Common myeloid progenitor, CD34-positive (primary cell): Measurements from ENCODE around the gene LSM14A.

ENCODE experiments used
- CTCF ChIA-PET: fragments of 350-600 bp; sonication (Branson Sonifier 250); formaldehyde crosslinking; loops from one replicate; lab custom pipeline; 2021; ENCODE audit warnings: antibody characterized with exemption; lab: Charles Lee
- POLR2A ChIA-PET: fragments of 350-600 bp; sonication (Branson Sonifier 250); formaldehyde crosslinking; loops from one replicate; lab custom pipeline; 2021; ENCODE audit warnings: antibody characterized with exemption; lab: Charles Lee
- DNase-seq, 3 donors: peaks; one replicate each; pipeline versions ENCODE4 v3.0.0 to v3.0.0-alpha.2; 2013
- H3K27ac ChIP-seq, 2 experiments: 1 replicate in 1 of 2; 2 replicates in 1 of 2; pipeline ENCODE4 v1.7.0; 2013; ENCODE audit warnings: inconsistent platforms in 2 of 2, low read length in 2 of 2, mild to moderate bottlenecking in 2 of 2, low read depth in 1 of 2, moderate library complexity in 1 of 2; ENCODE audit not compliant: severe bottlenecking in 2 of 2, insufficient read depth in 1 of 2, poor library complexity in 1 of 2
- H3K27me3 ChIP-seq, 5 experiments: replicated peaks in 2 of 5; 1 replicate in 3 of 5; 2 replicates in 2 of 5; pipeline versions ENCODE4 v1.6.1 to v1.7.0; 2013; ENCODE audit warnings: low read length in 4 of 5, mild to moderate bottlenecking in 2 of 5, moderate library complexity in 2 of 5, inconsistent platforms in 1 of 5; ENCODE audit not compliant: insufficient read depth in 5 of 5, control insufficient read depth in 4 of 5
- H3K36me3 ChIP-seq, 4 experiments: 1 replicate in 2 of 4; 2 replicates in 2 of 4; pipeline versions ENCODE4 v1.6.1 to v1.7.0; 2013; ENCODE audit warnings: low read length in 3 of 4, control low read depth in 1 of 4, mild to moderate bottlenecking in 1 of 4; ENCODE audit not compliant: control insufficient read depth in 4 of 4, insufficient read depth in 4 of 4
- H3K4me1 ChIP-seq, 4 experiments: 1 replicate in 3 of 4; 2 replicates in 1 of 4; pipeline versions ENCODE4 v1.6.1 to v1.7.1; 2013; ENCODE audit warnings: low read length in 3 of 4, mild to moderate bottlenecking in 3 of 4, control low read depth in 1 of 4, inconsistent platforms in 1 of 4, moderate library complexity in 1 of 4; ENCODE audit not compliant: control insufficient read depth in 4 of 4, insufficient read depth in 4 of 4; ENCODE audit errors: control extremely low read depth in 1 of 4
- H3K4me3 ChIP-seq, 7 experiments: 1 replicate in 4 of 7; 2 replicates in 3 of 7; pipeline versions ENCODE4 v1.5.1 to v1.7.0; 2013; ENCODE audit warnings: mild to moderate bottlenecking in 7 of 7, low read length in 6 of 7, moderate library complexity in 6 of 7, inconsistent platforms in 2 of 7, low read depth in 2 of 7, control low read depth in 1 of 7; ENCODE audit not compliant: insufficient read depth in 4 of 7, control insufficient read depth in 1 of 7; ENCODE audit errors: extremely low read depth in 1 of 7
- H3K9me3 ChIP-seq, 5 experiments: 1 replicate in 4 of 5; 2 replicates in 1 of 5; pipeline versions ENCODE4 v1.6.1 to v1.7.1; 2013; ENCODE audit warnings: low read length in 4 of 5, mild to moderate bottlenecking in 2 of 5, inconsistent platforms in 1 of 5, low read depth in 1 of 5, moderate library complexity in 1 of 5; ENCODE audit not compliant: control insufficient read depth in 4 of 5, insufficient read depth in 2 of 5; ENCODE audit errors: control extremely low read depth in 1 of 5
- WGBS: methylation state at CpG from one replicate; pipeline ENCODE4 v1.1.5; 2013; ENCODE audit not compliant: insufficient coverage; 5-methylcytosine and 5-hydroxymethylcytosine counted together

LSM14A gene

GRCh38 chr19:34188408-34188807, 16.1 kb downstream of the LSM14A start:
- no peak overlapping the region for H3K27ac ChIP-seq
- H3K4me3 ChIP-seq = no peak overlapping the region
- no peaks in the 10 kb centered on the region for H3K9me3 ChIP-seq
- ChIA-PET CTCF (interaction anchor here (0.7 kb wide), 1 partner anchor 10 kb away, joined by 3 read pairs; no protein-coding TSS in a partner anchor), POLR2A (interaction anchor here (0.6 kb wide), 1 partner anchor 1949 kb away, joined by 3 read pairs; no protein-coding TSS in a partner anchor)
- peaks cover 8 to 21% (median 14%) of the 10 kb centered on the region in 4 experiments for H3K4me1 ChIP-seq
- no peak for DNase-seq
- peaks cover 0 to 2% (median 0%) of the 10 kb centered on the region in 4 experiments for H3K36me3 ChIP-seq
- no peaks in the 10 kb centered on the region for H3K27me3 ChIP-seq
- no CpG with 5 or more reads among the region's 4 CpGs for WGBS

DNA sequence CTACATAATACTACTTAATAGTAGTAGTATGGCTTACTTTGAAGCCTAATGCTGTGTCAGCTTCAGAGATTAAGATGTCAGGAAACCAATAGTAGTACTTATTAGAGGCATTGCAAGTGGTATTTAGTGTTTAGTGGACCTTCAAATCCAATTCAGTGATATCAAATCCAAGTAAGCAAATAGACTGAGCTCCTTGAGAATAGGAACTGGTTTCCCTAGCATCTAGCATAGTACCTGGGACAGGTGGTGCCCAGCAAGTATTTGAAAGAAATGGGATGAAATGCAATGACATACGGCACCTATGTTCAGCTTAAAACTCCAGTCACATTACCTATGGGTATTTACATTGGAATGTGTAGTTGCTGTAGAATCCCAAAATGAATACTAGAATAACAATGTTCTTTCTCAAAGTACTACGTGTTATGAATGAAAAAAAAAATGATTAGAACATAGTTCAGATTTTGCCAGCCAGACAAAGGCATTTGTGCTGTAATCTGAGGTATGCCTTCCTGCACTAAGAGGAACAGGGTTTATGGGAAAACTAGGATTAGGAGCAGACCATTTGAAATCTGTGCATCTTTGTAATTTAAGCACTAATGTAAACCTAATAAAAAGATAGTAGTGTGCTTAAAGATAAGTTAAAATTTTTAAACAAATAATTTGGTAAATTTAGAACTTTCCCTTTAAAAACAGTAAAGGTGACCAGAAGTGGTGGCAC, 17.1 kb downstream of the LSM14A start:
- ChIA-PET CTCF (no interaction called here), POLR2A (interaction anchor here (0.6 kb wide), 1 partner anchor 1950 kb away, joined by 3 read pairs; no protein-coding TSS in a partner anchor)
- no peak overlapping the region for H3K27ac ChIP-seq
- peaks cover 3 to 6% (median 4%) of the 10 kb centered on the region in 4 experiments for H3K36me3 ChIP-seq
- H3K4me1 ChIP-seq = peaks cover 8 to 21% (median 14%) of the 10 kb centered on the region in 4 experiments
- H3K27me3 ChIP-seq = no peaks in the 10 kb centered on the region
- H3K9me3 ChIP-seq = no peaks in the 10 kb centered on the region
- DNase-seq = no peak
- WGBS = no CpG with 5 or more reads among the region's 2 CpGs
- H3K4me3 ChIP-seq = no peak overlapping the region

DNA sequence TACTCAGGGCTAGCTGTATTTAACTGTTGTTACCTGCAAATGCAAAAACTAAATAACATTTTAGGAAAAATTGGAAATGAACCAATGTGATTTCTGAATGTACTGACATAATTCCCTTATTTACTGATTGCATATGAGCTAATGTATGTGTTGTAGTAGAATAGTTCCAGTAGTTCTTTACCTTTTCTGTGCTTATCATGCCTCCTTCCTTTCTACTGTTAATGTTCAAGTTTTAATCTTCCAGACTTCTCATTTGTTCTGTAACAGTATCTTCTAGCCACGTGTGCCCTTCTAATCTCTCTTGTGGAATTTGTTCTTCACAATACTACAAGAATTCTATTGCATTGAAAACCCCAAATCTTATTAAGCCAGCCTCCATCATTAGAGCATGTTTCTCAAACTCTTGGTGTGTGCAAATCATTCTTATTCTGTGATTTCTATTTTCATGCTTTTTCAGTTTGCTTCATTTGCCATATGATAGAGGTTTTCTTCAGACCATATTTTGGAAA, 17.7 kb downstream of the LSM14A start:
- no peak overlapping the region for H3K27ac ChIP-seq

DNA sequence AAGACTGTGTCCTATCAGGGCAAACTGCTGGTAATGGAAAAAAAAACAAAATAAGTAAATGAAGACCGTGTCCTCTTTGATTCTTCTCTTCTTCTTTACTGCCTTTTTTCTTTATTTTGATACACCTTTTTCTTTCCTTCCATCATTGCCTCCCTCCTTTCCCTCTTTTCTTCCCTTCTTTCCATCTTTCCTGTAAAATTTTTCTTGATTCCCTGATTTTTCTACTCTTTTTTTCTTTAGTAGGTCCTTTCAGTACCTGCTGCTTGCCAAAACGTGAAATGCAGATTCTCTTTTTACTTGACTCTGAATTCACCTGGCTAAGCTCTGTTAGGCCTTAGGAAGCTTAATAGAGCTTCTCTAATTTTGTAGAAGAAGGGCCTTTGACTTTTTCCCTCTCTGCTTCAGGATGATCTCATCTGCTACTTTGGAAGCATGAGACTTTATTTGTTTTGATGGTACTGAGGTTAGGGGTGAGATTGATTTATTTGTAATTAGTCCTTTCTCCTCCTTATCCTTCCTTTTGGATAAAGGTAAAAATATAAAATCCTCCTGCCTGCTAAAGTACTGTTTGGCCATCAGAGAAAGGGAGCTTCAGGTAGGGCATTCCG, 19.2 kb downstream of the LSM14A start:
- H3K9me3 ChIP-seq = no peaks in the 10 kb centered on the region
- POLR2A ChIA-PET = no interaction called here
- H3K4me3 ChIP-seq = no peak overlapping the region
- no peak for DNase-seq
- peaks cover 0 to 3% (median 1%) of the 10 kb centered on the region in 4 experiments for H3K4me1 ChIP-seq
- 95% methylated on average over 3 of the region's 3 CpGs for WGBS
- H3K36me3 ChIP-seq = peaks cover 12 to 23% (median 16%) of the 10 kb centered on the region in 4 experiments
- H3K27ac ChIP-seq = no peak overlapping the region
- CTCF ChIA-PET = interaction anchor here (1.4 kb wide), 1 partner anchor 17 kb away, joined by 3 read pairs; no protein-coding TSS in a partner anchor
- no peaks in the 10 kb centered on the region for H3K27me3 ChIP-seq

More for the DNA sequence above, 17.7 kb downstream of the LSM14A start:
- H3K27me3 ChIP-seq = no peaks in the 10 kb centered on the region
- no peak for DNase-seq
- CTCF ChIA-PET = no interaction called here
- H3K4me1 ChIP-seq = peaks cover 5 to 14% (median 8%) of the 10 kb centered on the region in 4 experiments
- H3K9me3 ChIP-seq = no peaks in the 10 kb centered on the region
- H3K36me3 ChIP-seq = peaks cover 8 to 11% (median 10%) of the 10 kb centered on the region in 4 experiments
- POLR2A ChIA-PET = no interaction called here
- 71% methylated on average over 1 of the region's 1 CpG for WGBS
- no peak overlapping the region for H3K4me3 ChIP-seq

DNA sequence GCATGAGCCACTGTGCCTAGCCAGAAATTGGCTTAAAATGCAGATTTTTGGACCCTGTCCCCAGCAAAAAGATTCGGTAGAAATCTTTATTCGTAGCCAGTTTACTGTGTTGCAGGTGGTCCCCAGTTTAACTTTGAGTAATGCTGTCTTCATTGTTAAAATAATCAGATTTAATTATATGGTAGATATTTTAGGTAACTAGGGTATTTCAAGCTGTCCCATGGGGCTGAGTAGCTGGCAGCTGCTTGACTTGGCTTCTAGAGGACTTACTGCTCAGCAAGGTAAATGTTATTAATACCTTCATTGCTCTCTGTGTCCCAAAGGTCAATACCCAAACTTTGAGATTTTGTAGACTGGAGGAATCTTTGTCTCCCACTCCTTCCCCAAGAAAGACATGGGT, 21.1 kb downstream of the LSM14A start:
- H3K4me1 ChIP-seq = peaks cover 0 to 3% (median 1%) of the 10 kb centered on the region in 4 experiments
- H3K4me3 ChIP-seq = no peak overlapping the region
- no peak overlapping the region for H3K27ac ChIP-seq
- WGBS = no CpG with 5 or more reads among the region's 2 CpGs
- DNase-seq = no peak
- CTCF ChIA-PET = interaction anchor here (1.3 kb wide), 1 partner anchor 16 kb away, joined by 4 read pairs; no protein-coding TSS in a partner anchor
- POLR2A ChIA-PET = no interaction called here
- H3K9me3 ChIP-seq = no peaks in the 10 kb centered on the region
- no peaks in the 10 kb centered on the region for H3K27me3 ChIP-seq
- peaks cover 16 to 40% (median 30%) of the 10 kb centered on the region in 4 experiments for H3K36me3 ChIP-seq

GRCh38 chr19:34193876-34194275, 21.6 kb downstream of the LSM14A start:
- DNase-seq = no peak
- Histone ChIP-seq H3K36me3 (peaks cover 17 to 40% (median 31%) of the 10 kb centered on the region in 4 experiments), H3K4me1 (peaks cover 0 to 3% (median 1%) of the 10 kb centered on the region in 4 experiments), H3K27me3 (no peaks in the 10 kb centered on the region), H3K9me3 (no peaks in the 10 kb centered on the region), H3K27ac (no peak overlapping the region), H3K4me3 (no peak overlapping the region)
- ChIA-PET POLR2A (no interaction called here), CTCF (interaction anchor here (0.5 to 1.4 kb wide), 3 partner anchors 14 to 55 kb away, joined by 3 to 4 read pairs (median 4); no protein-coding TSS in a partner anchor)
- WGBS = 100% methylated on average over 1 of the region's 4 CpGs
